ENCODE measurements around the gene WBP1L.

DNA sequence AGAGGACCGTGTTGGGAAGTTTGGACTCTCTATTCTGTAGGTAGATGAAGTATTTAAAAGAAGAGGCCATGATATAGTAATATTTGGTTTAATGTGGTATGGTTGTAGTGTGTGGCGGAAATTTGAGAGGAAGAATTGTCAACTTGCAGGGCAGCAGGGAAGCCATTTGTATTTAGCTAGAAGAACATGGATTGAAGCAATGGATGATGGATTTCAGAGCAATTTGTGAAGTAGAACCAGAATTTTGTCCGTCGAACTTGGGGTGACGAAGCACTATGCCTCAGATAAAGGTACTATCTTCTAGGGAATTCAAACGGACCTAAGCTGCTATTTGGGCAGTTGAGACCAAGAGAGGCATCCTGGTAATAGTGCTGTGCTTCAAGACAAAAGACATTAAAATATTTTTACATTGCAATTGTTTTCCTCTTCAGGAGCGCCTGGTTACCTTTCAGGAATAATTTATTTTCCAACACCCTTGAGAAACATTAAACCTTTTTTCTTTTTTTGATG, 615 bp upstream of the WBP1L start:
- no peak for TF ChIP-seq ZNF76 (tag by site-specific recombination; IDR thresholded peaks at IDR 0.05; ENCODE audit: borderline replicate concordance, low read depth)
- TF ChIP-seq, protein P1, sequence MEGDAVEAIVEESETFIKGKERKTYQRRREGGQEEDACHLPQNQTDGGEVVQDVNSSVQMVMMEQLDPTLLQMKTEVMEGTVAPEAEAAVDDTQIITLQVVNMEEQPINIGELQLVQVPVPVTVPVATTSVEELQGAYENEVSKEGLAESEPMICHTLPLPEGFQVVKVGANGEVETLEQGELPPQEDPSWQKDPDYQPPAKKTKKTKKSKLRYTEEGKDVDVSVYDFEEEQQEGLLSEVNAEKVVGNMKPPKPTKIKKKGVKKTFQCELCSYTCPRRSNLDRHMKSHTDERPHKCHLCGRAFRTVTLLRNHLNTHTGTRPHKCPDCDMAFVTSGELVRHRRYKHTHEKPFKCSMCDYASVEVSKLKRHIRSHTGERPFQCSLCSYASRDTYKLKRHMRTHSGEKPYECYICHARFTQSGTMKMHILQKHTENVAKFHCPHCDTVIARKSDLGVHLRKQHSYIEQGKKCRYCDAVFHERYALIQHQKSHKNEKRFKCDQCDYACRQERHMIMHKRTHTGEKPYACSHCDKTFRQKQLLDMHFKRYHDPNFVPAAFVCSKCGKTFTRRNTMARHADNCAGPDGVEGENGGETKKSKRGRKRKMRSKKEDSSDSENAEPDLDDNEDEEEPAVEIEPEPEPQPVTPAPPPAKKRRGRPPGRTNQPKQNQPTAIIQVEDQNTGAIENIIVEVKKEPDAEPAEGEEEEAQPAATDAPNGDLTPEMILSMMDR (tag by site-specific recombination; IDR thresholded peaks at IDR 0.05) = no peak
- no peak for TF ChIP-seq KLF1 (tag by site-specific recombination; IDR thresholded peaks at IDR 0.05)
- TF ChIP-seq, protein P2, sequence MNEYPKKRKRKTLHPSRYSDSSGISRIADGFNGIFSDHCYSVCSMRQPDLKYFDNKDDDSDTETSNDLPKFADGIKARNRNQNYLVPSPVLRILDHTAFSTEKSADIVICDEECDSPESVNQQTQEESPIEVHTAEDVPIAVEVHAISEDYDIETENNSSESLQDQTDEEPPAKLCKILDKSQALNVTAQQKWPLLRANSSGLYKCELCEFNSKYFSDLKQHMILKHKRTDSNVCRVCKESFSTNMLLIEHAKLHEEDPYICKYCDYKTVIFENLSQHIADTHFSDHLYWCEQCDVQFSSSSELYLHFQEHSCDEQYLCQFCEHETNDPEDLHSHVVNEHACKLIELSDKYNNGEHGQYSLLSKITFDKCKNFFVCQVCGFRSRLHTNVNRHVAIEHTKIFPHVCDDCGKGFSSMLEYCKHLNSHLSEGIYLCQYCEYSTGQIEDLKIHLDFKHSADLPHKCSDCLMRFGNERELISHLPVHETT (tag by site-specific recombination; IDR thresholded peaks at IDR 0.05) = no peak
- TF ChIP-seq ZNF561 (tag by site-specific recombination; IDR thresholded peaks at IDR 0.05; ENCODE audit: borderline replicate concordance) = no peak
